Vagina (tissue), 2 donors: ENCODE results near the gene UNC80.

ENCODE experiments used
- POLR2A ChIP-seq, 2 donors: fragments of 450-650 bp; IDR thresholded peaks; one replicate each; pipeline ENCODE4 v1.6.1; 2017; ENCODE audit warnings: antibody characterized with exemption in 2 of 2, mild to moderate bottlenecking in 2 of 2, moderate library complexity in 2 of 2
- POLR2AphosphoS5 ChIP-seq, 2 donors: sonication (generic); formaldehyde crosslinking; IDR thresholded peaks; one replicate each; pipeline ENCODE4 v1.9.0; 2017; ENCODE audit warnings: antibody characterized with exemption in 2 of 2, mild to moderate bottlenecking in 2 of 2, low read depth in 1 of 2; ENCODE audit not compliant: insufficient read depth in 1 of 2
- TF ChIP-seq, protein P1 (sequence below), 3 experiments: fragments of 450-650 bp in 2 of 3; fragments of 200-600 bp in 1 of 3; sonication (generic) in 1 of 3; IDR thresholded peaks; one replicate each; pipeline ENCODE4 v1.5.1; 2017 to 2019; ENCODE audit warnings: antibody characterized with exemption in 3 of 3, mild to moderate bottlenecking in 2 of 3, moderate library complexity in 2 of 3

GRCh38 chr2:209788925-209789324, 17.3 kb downstream of the UNC80 start:
- TF ChIP-seq, protein P1, sequence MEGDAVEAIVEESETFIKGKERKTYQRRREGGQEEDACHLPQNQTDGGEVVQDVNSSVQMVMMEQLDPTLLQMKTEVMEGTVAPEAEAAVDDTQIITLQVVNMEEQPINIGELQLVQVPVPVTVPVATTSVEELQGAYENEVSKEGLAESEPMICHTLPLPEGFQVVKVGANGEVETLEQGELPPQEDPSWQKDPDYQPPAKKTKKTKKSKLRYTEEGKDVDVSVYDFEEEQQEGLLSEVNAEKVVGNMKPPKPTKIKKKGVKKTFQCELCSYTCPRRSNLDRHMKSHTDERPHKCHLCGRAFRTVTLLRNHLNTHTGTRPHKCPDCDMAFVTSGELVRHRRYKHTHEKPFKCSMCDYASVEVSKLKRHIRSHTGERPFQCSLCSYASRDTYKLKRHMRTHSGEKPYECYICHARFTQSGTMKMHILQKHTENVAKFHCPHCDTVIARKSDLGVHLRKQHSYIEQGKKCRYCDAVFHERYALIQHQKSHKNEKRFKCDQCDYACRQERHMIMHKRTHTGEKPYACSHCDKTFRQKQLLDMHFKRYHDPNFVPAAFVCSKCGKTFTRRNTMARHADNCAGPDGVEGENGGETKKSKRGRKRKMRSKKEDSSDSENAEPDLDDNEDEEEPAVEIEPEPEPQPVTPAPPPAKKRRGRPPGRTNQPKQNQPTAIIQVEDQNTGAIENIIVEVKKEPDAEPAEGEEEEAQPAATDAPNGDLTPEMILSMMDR (IDR thresholded peaks at IDR 0.05) = no peak
- no peak for TF ChIP-seq POLR2A (IDR thresholded peaks at IDR 0.05)
- no peak for TF ChIP-seq POLR2AphosphoS5 (IDR thresholded peaks at IDR 0.05; ENCODE audit: insufficient read depth in 1 of 2, low read depth in 1 of 2)
